ENCODE measurements around the gene FYB2.

Gene FYB2, protein sequence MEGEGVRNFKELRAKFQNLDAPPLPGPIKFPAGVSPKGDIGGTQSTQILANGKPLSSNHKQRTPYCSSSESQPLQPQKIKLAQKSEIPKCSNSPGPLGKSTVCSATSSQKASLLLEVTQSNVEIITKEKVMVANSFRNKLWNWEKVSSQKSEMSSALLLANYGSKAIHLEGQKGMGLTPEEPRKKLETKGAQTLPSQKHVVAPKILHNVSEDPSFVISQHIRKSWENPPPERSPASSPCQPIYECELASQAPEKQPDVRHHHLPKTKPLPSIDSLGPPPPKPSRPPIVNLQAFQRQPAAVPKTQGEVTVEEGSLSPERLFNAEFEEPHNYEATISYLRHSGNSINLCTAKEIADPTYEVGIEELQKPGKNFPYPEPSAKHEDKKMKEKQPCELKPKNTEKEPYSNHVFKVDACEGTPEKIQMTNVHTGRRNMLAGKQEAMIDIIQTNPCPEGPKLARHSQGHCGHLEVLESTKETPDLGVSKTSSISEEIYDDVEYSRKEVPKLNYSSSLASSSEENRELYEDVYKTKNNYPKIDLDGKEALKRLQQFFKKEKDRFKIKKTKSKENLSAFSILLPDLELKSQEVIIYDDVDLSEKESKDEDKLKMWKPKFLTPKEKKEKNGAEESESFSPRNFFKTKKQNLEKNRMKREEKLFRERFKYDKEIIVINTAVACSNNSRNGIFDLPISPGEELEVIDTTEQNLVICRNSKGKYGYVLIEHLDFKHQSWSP

DNA sequence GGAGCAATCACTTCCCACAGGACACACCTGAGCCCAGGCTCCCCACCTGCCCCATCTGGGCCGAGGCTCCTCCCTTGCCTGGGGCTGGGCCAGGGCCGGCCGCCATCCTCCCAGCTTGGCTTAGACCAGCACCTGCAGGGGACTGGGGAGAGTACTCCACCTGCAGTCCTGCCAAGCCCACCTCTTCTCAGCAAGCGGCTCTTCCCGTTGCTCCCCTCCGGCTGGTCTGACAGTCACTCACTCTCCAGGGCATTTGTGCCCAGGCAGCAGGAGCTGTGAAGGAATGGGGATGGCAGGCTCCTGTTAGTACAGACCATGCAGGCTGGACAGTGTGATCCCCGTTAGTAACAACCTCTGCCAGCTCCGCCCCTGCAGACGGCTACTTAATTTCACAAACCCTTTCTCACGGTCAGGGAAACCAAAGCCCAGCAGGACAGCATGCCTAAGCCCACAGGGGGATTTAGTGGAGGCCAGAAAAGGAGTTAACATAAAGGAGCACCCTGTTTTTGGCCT is at the start of gene FYB2:
Gene FYB2 (minus strand): TSS at position 18 of the 513 bp plus-strand sequence. CDS start 114 bp downstream, outside the sequence.
- no peak for DNase-seq

DNA sequence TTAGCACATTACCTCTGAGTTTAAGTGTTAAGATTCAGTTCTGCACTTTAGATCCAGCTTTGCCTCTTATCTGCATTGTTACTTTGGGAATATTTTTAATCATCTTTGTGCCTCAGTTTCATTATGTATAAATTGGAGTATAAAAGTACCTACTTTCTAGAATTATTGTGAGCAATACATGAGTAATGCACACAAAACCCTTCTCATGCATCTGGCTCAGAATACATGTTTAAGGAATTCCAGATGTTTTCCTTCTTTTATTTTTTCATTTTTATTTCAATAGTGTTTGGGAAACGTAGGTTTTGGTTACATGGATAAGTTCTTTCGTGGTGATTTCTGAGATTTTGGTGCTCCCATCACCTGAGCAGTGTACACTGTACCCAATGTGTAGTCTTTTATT is 49.6 kb upstream of the FYB2 start:
- no peak for DNase-seq

DNA sequence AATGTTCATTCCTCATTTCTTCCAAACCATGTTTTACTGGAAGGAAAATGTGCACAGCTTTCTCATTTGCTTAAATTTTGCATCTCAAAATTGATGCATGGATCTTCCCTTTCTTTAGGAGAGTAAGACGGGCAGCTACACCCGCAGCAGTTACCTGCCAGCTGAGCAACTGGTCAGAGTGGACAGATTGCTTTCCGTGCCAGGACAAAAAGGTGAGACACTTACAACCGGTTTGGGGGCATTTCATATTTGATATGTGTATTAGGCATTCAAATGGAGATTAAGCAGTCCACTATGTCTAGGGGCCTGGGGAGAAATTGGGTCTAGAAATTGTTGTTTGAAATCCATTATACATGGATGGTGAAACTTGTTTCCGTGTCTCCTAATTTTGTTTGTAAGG is 48.3 kb upstream of the FYB2 start:
- no peak for DNase-seq

DNA sequence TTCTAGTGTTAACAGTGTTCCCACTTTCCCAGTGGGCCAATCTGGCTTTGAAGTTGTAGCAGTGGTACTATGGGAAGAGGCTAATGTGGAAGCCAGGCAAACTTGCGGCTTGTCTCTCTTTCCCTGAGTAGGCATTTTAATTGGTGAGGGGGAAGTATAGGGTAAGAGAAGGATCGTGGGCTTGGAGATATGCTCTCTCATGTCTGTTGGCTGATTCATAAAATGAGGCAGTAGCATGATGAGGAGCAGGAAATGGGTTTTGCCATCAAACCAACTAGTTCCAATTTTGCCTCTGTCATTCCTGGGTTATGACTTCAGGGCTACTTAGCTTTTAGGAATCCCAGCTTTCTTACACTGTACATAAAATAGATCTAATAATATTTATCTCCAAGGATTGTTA is 47.5 kb upstream of the FYB2 start:
- no peak for DNase-seq

DNA sequence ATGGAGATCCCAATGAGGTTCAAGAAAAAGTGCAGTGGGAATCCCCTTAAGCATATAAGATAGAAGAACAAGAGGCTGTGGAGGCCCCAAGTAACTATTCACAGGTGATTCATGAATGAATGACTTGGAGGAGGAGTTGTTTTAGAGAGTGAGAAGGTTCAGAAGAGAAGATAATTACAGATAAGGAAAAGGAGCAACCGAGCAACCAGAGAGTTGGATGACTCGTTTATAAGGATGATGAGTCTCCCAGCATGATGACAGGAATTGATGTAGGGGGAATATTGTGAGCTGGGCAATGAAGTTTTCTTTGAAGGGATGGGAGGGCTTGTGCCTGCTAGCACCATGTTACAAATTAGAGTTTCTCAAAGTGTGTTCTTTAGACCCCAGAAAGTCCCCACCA is 45.2 kb upstream of the FYB2 start:
- DNase-seq, result no peak

DNA sequence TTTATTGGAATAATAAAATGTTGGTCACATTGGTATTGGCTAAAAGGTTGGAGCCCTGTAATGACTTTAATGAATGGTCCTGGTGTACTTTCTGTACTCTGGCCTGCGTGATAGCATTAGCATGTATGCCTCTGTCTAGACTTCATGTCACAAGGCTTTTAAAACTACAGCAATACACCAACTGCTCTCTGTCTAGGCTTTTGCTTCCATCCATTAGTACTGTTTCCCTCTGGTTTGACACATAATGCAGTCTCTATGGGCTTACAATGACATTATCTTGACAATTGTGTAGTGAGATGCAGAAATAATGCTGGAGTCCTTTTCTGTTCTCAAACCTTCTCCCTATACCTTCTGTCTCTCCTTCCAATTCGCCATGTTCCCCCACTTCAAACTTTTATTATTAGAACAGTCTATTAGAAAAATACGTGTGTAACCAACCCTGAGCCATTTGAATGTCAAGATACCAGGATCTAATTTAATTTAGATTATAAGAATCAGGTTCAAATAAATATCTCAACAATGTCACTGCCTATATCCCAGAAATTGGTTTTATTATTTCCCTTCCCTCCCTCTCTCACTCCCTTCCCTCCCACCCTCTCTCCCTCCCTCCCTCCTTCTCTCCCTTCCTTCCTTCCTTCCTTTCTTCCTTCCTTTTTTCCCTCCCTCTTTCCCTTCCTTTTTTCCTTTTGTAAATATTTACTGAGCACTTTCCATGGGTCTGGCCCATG is 44.2 kb upstream of the FYB2 start:
- DNase-seq, result no peak

DNA sequence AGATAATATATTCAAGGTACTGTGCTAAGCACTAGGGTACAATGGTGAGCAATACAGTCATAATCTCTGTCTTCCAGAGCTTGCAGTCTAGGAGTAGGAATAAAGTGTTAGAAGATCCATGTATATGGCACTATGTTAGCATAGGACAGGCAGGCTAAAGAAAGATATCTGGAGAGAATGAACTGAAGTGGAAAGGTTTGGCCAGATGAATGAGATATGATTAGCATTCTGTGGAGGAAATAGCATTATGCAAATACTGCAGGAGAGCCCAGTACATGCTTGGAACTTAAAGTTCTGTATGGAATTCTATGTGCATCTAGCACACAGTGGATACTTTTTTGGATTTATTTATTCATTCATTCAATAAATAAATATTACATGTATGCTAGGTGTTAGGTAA is 40.1 kb upstream of the FYB2 start:
- DNase-seq, result no peak

DNA sequence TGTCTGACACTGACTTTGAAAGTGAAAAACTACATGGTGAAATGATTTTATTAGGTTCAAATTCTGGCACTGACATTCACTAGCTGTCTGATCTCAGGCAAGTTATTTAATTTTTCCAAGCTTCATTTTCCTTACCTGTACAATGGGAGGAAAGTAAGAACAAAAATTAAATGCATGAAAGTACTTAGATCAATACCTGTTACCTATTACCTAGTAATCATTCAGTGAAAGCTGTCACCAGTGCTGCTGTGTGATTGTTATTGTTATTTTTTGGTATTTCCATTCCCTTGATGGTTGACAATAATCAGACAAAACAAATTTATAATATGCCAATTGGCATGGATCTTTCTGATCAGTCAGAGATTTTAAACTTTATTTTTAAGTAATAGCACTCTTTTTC is 37.0 kb upstream of the FYB2 start:
- DNase-seq, result no peak

DNA sequence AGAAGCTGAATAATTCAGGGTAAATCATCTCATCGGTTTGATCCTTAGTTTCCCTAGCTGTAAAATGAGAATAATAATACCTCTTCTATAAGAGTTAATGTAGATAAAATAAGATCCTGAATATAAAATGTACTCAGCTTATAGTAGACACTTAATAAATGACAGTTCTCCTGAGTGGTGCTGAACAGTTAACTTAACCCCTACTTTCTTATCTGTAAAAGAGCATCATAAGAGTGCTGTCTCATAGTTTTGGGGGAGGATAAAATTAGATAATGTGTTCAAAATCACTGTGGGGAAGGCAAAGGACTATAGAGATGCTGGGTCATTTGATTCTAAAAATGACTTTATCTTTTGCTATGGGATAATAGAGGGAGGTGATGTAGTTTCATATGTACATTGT is 36.0 kb upstream of the FYB2 start:
- no peak for DNase-seq

DNA sequence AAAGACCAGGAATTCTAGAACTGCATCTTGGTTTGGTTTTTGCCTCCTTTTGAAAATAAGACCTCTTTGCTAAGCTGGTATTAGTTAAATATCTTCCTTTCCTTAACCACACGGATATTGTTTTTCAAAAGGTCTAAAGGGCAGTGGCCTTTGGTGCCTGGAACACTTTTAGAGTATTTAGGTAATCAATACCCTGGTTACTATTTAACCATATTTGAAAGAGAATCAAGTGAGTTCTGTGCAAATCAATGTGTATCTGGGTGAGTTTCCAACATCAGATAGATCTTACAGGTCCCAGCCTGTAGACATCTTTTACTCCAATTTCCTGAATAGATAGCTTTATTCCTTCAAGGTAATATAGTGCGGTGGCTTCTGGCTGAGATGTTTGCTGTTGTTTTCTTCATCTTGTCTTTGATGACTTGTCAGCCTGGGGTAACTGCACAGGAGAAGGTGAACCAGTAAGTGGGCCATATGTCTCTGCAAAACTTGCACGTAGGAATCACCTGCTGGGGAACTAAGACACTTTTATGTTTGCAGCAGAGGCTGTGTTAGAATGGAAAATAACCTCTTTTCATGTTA is 35.4 kb upstream of the FYB2 start, which contains the start of gene C8A:
Gene C8A (plus strand): TSS at position 277 of the 579 bp plus-strand sequence. CDS start 105 bp downstream, at position 382.
- no peak for DNase-seq

DNA sequence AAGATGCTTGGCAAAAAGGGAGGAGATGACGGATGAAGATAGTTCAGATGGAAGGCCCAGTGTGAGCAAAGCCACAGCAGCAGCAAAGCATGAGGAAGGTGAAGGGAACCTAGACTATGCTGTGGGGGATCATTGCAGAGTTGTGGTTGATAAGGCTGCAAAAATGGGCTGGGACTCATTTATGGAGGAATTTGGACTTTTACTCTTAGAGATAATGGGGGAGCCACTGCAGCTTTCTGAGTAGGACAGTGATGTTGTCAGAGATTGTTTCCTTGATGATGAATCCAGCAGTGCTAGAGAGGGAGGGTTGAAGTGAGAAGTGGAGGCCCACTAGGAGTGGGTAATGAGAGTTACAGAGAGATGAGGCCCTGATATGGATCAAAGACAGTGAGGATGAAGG is 33.3 kb upstream of the FYB2 start:
- no peak for DNase-seq

DNA sequence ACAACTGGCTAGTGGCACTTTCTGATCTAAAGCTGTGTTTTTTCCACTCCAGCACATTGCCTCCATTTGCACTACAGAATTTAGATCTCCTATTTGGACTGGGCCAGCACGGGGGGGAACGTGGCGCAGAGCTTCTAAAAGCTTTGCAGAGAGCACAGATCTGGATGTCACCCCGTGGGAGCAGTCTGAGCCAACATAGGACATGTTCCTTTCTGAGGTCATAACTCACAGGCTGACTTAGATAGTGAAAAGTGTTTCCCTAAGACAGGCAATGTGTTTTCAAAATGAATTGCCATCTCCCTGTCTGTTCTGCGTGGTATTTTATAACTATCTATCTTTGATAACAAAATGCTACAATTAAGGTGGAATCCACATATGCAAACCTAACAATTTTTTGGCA is 31.7 kb upstream of the FYB2 start:
- no peak for DNase-seq

DNA sequence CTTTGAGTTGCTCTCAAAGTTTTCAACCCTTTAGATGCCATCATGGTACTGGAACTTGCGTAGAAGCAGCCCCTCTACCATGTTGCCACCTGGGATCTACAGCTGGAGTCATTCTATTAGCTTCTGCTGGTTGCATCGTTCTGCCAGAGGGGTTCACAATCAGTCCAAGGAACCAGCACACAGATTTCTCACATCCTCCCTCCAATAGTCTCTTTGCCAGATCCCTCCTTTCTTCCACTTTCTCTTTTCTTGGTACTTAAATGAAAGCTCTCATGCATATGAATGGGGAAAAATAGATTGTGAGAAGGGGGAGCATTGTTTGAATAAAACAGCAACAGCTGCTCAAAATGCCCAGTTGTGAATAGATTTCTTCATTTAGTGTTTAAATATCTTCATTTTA is 31.2 kb upstream of the FYB2 start:
- no peak for DNase-seq

DNA sequence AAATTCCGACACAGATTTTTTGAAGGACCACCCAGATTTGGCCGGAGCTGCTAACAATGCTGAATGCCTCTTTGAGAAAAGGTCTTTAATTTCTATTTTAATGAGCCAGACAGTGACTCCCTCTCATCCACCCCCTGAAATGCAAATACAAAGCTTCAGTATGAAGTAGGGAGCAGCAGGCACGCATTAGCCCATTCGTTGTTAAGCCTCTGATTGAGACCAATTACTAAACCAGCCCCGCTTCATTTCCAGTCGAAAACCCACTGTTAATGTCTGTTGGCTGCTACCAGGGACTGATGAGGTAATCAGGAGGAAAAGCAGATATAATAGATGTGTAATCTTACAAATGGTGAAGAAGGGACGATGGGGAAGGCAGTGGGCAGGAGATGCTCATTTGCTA is 30.5 kb upstream of the FYB2 start:
- no peak for DNase-seq

DNA sequence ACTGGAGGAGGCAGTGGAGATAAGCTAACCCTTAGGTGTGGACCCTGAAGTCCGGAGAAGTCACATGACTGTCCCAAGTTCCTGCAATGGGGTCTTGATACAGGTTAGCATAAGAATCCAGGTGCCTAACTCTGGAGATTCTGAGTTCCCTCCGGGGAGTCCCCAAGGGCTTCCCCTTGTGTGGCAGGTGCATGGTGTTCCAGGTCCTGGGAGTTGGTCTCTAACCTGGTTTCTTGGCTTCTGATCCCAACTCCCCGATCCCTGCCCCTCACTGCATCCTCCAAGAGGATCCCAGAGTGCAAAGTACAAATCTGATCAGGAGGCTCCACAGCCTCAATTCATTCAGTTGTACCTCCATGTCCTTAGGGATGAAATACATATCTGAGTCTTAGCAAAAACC is 26.1 kb upstream of the FYB2 start:
- DNase-seq, result no peak

DNA sequence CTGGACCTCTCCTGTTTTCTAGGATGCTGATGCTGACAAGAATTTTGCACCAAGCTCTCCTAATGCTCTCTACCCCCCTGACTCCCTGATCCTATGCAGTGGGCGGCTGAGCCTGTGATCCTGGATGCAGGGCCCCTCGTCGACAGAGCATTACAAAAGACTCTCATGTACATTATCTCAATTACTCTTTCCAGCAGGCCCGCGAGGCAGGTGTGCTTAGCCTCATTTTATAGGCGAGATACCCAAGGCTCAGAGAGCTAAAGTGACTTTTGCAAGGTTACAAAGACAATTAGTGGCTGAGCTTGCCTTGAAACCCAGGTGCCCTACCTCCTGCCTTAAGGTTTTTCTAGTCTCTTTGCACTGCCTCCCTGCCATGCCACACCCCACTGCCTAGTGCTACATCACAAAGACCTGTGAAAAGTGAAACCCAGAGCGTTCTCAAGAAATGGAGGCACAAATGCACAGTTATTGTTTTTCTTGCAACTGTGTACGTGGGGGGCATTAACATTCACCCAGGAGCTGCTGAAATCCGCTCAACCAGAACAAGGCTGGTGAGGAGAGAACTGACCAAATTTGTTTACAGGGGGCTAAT is 25.4 kb upstream of the FYB2 start:
- DNase-seq, result no peak

DNA sequence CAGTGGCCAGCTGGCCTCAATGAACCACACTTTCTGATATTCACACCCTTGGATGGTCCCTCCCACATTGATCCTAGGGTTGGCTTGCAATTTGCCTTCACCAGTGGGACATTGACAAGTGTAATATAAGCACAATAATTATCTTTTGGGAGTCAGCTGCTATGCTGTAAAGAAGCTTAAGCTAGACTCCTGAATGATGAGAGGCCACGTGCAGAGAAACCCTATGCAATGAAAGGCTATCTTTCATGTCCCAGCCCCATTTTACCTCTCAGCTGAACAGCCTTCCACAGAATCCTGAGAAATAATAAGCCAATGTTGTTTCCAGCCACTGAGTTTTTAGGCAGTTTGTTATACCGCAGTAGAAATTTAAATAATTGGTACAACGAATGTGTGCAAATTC is 24.3 kb upstream of the FYB2 start:
- DNase-seq, result no peak

DNA sequence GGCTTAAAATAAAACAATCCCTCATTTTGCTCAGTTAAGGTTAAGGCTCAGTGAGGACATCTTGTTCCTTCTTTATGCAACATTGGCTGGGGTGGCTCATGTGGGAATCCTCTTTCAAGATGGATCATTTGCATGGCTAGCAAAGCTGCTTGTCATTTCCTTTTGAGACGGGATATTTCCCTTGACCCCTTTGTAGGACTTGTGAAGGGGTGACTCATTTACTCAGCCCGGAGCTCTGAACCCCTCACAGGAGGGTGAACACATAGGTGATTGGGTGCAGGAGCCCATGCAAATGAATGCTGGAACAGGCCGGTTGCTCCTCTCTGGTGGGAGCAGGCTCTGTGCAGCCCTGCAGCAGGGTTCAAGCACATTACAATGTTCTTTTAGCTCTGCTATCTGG is 19.6 kb upstream of the FYB2 start:
- DNase-seq, result no peak

DNA sequence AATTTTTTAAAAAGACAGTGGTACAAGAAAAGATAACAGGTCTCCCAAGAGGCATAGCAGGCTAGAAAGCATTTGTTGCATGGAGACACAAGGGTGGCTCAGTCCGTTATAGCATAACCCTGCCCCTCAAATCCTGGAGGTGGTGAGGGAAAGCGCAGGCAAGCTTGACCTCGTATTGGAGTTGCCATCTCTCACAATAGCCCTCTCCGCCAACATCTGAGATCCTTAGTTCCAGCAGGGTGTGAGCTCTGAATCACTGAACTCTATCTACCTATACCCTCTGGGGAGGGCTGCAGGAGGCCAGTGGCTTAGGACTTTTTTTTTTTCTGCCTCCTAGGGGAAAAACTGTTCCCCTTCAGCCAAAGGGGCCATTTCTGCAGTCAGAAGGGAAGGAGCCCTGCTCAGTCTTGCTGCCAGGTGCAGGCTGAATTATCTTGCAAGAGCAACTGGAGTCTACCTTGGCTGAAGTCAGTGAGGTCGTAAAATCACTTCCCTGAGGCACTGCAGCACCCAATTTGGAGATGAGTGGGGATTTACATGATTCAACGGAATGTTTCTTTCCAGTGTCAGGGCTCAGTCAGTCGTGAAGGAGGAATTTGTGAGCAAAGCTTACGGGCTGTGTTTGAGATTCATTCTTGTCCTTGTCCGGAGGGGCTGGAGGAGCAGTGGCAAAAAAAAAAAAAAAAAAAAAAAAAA is 18.2 kb upstream of the FYB2 start:
- DNase-seq, result no peak

DNA sequence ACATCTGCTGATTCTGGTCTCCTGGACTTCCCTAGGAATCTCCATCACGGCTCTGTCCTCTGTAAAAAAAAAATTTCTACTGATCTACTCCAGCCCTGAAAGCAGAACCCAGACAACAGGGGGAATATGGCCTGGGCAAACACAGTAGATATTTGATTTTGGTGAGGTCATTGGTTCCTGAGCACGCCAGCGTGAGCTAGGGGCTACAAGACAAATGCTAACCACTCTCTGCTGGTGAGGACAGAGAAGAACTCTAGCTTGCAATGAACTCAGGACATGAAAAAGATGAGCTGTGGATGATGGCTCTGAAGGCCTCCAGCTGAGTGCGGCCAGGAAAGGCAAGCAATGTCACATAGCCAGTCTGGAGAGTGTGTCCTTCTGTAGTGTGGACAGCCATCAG is 17.2 kb upstream of the FYB2 start:
- DNase-seq, result no peak

DNA sequence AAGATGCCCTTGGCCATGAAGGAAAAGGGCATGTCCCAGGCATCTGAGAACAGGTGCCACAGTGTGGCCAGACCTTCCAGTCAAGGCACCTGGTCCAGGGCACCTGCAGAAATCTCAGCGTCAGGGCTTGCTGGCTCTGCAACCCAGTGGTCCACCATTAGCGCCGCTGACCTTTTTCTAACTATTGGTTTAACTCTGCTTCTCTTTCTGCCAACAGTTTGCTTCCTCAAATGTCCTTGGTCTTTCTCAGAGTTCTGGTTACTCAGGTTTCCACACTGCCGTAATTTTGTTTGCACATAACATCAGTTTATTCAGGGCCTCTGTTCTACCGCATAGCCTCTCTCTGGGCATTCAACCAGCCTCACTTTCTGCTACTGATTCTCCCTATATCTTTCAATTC is 16.5 kb upstream of the FYB2 start:
- no peak for DNase-seq

Measured in NCI-H446 (cell line).